NB4 (cell line): ENCODE results near the gene ZNF134.

Experiments used
- DNase-seq: peaks from one replicate; pipeline ENCODE4 v3.0.0; 2010; ENCODE audit warnings: low read depth
- H3K4me3 ChIP-seq: one replicate; pipeline ENCODE4 v1.5.1; 2011; ENCODE audit warnings: mild to moderate bottlenecking, low read depth, low read length, moderate library complexity
- CTCF ChIP-seq: IDR thresholded peaks from one replicate; pipeline ENCODE4 v1.5.1; 2012; ENCODE audit warnings: low read depth, low read length
- MAX ChIP-seq: IDR thresholded peaks from 2 replicates; pipeline ENCODE4 v1.6.1; 2011; ENCODE audit warnings: low read depth, low read length
- MYC ChIP-seq: IDR thresholded peaks from 2 replicates; pipeline ENCODE4 v1.6.1; 2011; ENCODE audit warnings: low read depth, low read length
- POLR2A ChIP-seq: IDR thresholded peaks from 2 replicates; pipeline ENCODE4 v1.6.1; 2011; ENCODE audit warnings: mild to moderate bottlenecking; ENCODE audit not compliant: insufficient read length; ENCODE audit errors: extremely low read depth

ZNF134 gene

GRCh38 chr19:57578487-57579205 is 35.4 kb upstream of the ZNF134 start, which contains the start of gene ZNF416:
ZNF416 (minus strand) TSS chr19:57578911; CDS start chr19:57578704, 207 bp downstream.
- DNase-seq: peak; percentile 97

GRCh38 chr19:57583104-57583520 is 30.9 kb upstream of the ZNF134 start:
- TF ChIP-seq MAX (no peak), MYC (no peak), CTCF (no peak), POLR2A (no peak)
- no peak for DNase-seq
- no peak overlapping the region for H3K4me3 ChIP-seq

More at GRCh38 chr19:57578487-57579205, 35.4 kb upstream of the ZNF134 start, which contains the start of gene ZNF416:
- peak within 1 kb of the TSS; percentile 68 for H3K4me3 ChIP-seq
- no peak; the same call in 1 of the 2 replicates for TF ChIP-seq MYC
- TF ChIP-seq MAX: peak; percentile 47; the same call in 1 of the 2 replicates
- TF ChIP-seq POLR2A: peak; percentile 39
- no peak for TF ChIP-seq CTCF

- peak; percentile 84 for DNase-seq
- TF ChIP-seq MAX: no peak
- TF ChIP-seq CTCF: no peak
- TF ChIP-seq POLR2A: no peak
- TF ChIP-seq MYC: no peak
- peak within 1 kb of the TSS; percentile 65 for H3K4me3 ChIP-seq
These were observed 30.3 kb upstream of the ZNF134 start, which contains the start of gene ZIK1 for GRCh38 chr19:57583521-57584416. ZIK1 (plus strand) TSS chr19:57584145; CDS start chr19:57584357, 212 bp downstream.

GRCh38 chr19:57587529-57587928 is 26.5 kb upstream of the ZNF134 start:
- DNase-seq: no peak
- no peak overlapping the region for H3K4me3 ChIP-seq
- no peak for TF ChIP-seq MYC
- TF ChIP-seq POLR2A: no peak
- TF ChIP-seq CTCF: no peak
- no peak for TF ChIP-seq MAX

GRCh38 chr19:57599377-57599760 is 14.7 kb upstream of the ZNF134 start:
- DNase-seq: no peak
- peak overlapping the region; percentile 66 for H3K4me3 ChIP-seq
- TF ChIP-seq MAX (no peak), CTCF (no peak), POLR2A (no peak), MYC (no peak)
